Measurements from ENCODE around the gene P3H1. TPM values are rescaled to one million over a fixed set of nuclear protein-coding genes. Genes with fewer than 3 reads are reported as not detected.

Gene P3H1
- total and polyA plus RNA-seq, 2 of the 13 experiments (the other 11 are each of a cell fraction or from before 2014, with no cell fraction given), result 64.6 to 120 TPM

DNA sequence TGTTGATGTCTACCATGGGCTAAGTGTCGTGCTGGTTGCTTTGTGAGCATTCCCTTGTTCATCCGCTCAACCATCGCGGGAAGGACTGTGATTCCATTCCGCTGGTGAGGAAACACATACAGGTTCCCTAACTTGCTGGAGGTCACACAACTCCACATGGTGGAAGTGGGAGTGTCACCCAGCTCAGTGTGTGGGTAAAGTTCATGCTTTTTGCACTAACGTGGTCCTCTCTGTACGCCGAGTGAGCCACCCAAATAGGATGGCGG, 22.7 kb downstream of the P3H1 start (continued):
- TF ChIP-seq KIAA2018 (CRISPR knock-in tag; IDR thresholded peaks at IDR 0.05; ENCODE audit: borderline replicate concordance) (no peak), EEA1 (CRISPR knock-in tag; IDR thresholded peaks at IDR 0.05; ENCODE audit: borderline replicate concordance) (no peak), MED1 (CRISPR knock-in tag; IDR thresholded peaks at IDR 0.05) (0 out of 2 replicates have a peak, but pooled peaks have one; percentile 16), ZNF841 (CRISPR knock-in tag; IDR thresholded peaks at IDR 0.05; ENCODE audit: borderline replicate concordance) (no peak), FOSL2 (CRISPR knock-in tag; IDR thresholded peaks at IDR 0.05) (no peak), ZNF33A (CRISPR knock-in tag; IDR thresholded peaks at IDR 0.05; ENCODE audit: borderline replicate concordance) (no peak), ZBTB38 (CRISPR knock-in tag; IDR thresholded peaks at IDR 0.05) (peak; percentile 81; the same call in 1 of the 2 replicates), FIP1L1 (IDR thresholded peaks at IDR 0.05; ENCODE audit: borderline replicate concordance, insufficient read depth, low read depth, low read length) (no peak), ZNF17 (CRISPR knock-in tag; IDR thresholded peaks at IDR 0.05) (no peak), THAP11 (CRISPR knock-in tag; IDR thresholded peaks at IDR 0.05) (no peak), ZNF20 (CRISPR knock-in tag; IDR thresholded peaks at IDR 0.05) (no peak), SALL1 (CRISPR knock-in tag; IDR thresholded peaks at IDR 0.05) (no peak), MTF2 (CRISPR knock-in tag; IDR thresholded peaks at IDR 0.05; ENCODE audit: borderline replicate concordance) (no peak), ISL2 (CRISPR knock-in tag; IDR thresholded peaks at IDR 0.05) (no peak), ZNF678 (CRISPR knock-in tag; IDR thresholded peaks at IDR 0.05) (no peak), SETDB1 (CRISPR knock-in tag; IDR thresholded peaks at IDR 0.05; ENCODE audit: borderline replicate concordance) (no peak), ZNF720 (CRISPR knock-in tag; IDR thresholded peaks at IDR 0.05) (no peak), SAP130 (CRISPR knock-in tag; IDR thresholded peaks at IDR 0.05; ENCODE audit: low read depth) (peak; percentile 22; the same call in 1 of the 2 replicates)
- TF ChIP-seq, protein P1, sequence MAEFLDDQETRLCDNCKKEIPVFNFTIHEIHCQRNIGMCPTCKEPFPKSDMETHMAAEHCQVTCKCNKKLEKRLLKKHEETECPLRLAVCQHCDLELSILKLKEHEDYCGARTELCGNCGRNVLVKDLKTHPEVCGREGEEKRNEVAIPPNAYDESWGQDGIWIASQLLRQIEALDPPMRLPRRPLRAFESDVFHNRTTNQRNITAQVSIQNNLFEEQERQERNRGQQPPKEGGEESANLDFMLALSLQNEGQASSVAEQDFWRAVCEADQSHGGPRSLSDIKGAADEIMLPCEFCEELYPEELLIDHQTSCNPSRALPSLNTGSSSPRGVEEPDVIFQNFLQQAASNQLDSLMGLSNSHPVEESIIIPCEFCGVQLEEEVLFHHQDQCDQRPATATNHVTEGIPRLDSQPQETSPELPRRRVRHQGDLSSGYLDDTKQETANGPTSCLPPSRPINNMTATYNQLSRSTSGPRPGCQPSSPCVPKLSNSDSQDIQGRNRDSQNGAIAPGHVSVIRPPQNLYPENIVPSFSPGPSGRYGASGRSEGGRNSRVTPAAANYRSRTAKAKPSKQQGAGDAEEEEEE (CRISPR knock-in tag; IDR thresholded peaks at IDR 0.05; ENCODE audit: borderline replicate concordance), result no peak
- TF ChIP-seq, protein P2, sequence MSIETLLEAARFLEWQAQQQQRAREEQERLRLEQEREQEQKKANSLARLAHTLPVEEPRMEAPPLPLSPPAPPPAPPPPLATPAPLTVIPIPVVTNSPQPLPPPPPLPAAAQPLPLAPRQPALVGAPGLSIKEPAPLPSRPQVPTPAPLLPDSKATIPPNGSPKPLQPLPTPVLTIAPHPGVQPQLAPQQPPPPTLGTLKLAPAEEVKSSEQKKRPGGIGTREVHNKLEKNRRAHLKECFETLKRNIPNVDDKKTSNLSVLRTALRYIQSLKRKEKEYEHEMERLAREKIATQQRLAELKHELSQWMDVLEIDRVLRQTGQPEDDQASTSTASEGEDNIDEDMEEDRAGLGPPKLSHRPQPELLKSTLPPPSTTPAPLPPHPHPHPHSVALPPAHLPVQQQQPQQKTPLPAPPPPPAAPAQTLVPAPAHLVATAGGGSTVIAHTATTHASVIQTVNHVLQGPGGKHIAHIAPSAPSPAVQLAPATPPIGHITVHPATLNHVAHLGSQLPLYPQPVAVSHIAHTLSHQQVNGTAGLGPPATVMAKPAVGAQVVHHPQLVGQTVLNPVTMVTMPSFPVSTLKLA (IDR thresholded peaks at IDR 0.05), result peak; percentile 26; the same call in 1 of the 2 replicates

Measured in HepG2 (cell line).